ENCODE results near the gene SPATS2L.

GRCh38 chr2:200314976-200315567, 8.6 kb downstream of the SPATS2L start:
- no peak for TF ChIP-seq CTCF (IDR thresholded peaks at IDR 0.05)
- TF ChIP-seq POLR2A (IDR thresholded peaks at IDR 0.05), result no peak
